Activated CD8-positive, alpha-beta memory T cell treated with anti-CD3 and anti-CD28 coated beads for 36 hours (primary cell): Measurements from ENCODE around the gene DNAJC25. TPM values are rescaled to one million over a fixed set of nuclear protein-coding genes. Genes with fewer than 3 reads are reported as not detected.

ENCODE experiments used
- CTCF ChIA-PET: fragments of 350-600 bp; sonication (Branson Sonifier 250); formaldehyde crosslinking; loops from one replicate; lab custom pipeline; 2021; ENCODE audit warnings: antibody characterized with exemption; lab: Charles Lee
- POLR2A ChIA-PET: fragments of 350-600 bp; sonication (Branson Sonifier 250); formaldehyde crosslinking; loops from one replicate; lab custom pipeline; 2021; ENCODE audit warnings: antibody characterized with exemption; lab: Charles Lee
- total RNA-seq, 2 experiments: library from RNA; stranded (reverse); gene quantifications; one replicate each; pipeline ENCODE4 v1.2.3, GENCODE V29; 2021

The DNAJC25 gene
- total RNA-seq, 2 experiments from 2014 or later, result 7.6 to 7.9 TPM

- ChIA-PET POLR2A (no interaction called here), CTCF (interaction anchor here (0.6 to 1.2 kb wide), 9 partner anchors 9 to 207 kb away, joined by 3 to 8 read pairs (median 3); partner anchors contain the start of gene DNAJC25)
Observed at GRCh38 chr9:111621895-111622480, 9.1 kb upstream of the DNAJC25 start.

- POLR2A ChIA-PET, result no interaction called here
- CTCF ChIA-PET, result no interaction called here
Observed at GRCh38 chr9:111622626-111623025, 8.5 kb upstream of the DNAJC25 start.

DNA sequence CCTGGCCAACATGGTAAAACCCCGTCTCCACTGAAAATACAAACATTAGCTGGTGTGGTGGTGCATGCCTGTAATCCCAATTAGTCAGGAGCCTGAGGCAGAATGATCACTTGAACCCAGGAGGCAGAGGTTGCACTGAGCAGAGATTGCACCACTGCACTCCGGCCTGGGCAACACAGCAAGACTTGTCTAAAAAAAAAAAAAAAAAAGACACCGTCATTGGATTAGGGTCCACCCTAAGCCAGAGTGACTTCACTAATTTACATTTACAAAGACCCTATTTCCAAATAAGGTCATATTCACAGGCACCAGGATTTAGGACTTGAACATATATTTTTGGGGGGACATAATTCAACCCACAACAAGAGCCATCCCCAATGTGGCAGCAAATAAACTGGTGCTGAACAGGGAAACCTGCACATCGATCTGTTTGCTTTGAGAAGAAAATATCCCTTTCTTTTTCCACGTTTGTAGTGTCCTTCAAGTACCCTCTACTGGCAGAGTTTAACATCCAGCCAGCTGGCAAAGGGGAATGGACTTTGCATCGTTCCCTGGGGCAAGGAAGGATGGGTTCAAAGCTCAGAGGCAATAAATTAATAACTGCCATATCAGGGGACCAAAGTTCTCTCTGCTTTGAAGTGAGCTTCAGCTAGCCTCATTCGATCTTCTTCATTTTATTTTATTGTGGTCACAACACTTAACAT lies 3.7 kb upstream of the DNAJC25 start:
- ChIA-PET CTCF (no interaction called here), POLR2A (no interaction called here)

GRCh38 chr9:111628411-111628810 lies 2.7 kb upstream of the DNAJC25 start:
- ChIA-PET POLR2A (no interaction called here), CTCF (no interaction called here)

DNA sequence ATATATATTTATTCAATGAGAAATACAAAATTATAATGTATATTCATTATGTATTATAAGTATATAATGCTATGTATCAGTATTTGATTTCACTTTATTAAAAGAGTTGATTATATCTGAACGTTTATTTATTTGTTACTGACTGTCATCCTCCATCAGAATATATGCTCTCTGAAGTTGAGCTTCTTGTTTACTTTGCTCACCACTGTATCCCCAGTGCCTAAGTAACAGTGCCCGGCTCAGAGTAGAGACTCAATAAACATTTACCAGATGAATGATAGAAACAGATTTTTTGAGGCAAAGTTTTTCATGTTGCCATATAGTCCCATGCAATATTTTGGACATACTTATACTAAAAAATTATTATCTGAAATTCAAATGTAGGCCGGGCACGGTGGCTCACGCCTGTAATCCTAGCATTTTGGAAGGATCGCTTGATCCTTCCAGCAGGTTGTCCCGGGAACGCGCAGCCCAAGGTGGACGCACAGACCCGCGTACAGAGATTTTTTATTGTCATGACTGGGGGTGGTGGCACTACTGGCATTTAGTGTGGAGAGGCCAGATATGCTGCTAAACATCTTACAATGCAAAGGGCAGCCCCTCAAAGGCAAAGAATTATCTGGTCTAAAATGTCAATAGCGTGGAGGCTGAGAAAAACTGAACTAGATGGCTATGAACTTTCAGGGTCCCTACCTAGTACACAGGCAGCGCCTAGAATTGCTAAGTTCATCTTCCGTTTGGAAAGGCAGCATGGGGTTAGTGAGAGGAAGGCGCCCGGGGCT lies 761 bp upstream of the DNAJC25 start:
- ChIA-PET POLR2A (interaction anchor here (0.5 to 1.6 kb wide), 2 partner anchors 31 to 1087 kb away, joined by 3 to 16 read pairs; partner anchors contain the start of gene GNG10), CTCF (interaction anchor here (1.1 to 1.5 kb wide), 3 partner anchors 8 to 32 kb away, joined by 3 read pairs; no protein-coding TSS in a partner anchor)

- ChIA-PET POLR2A (interaction anchor here (0.5 to 1.6 kb wide), 3 partner anchors 31 to 1087 kb away, joined by 3 to 16 read pairs (median 3); partner anchors contain the start of genes GNG10 and UGCG), CTCF (interaction anchor here (1.1 to 1.5 kb wide), 3 partner anchors 9 to 33 kb away, joined by 3 read pairs; no protein-coding TSS in a partner anchor)
Observed at GRCh38 chr9:111630964-111631213, 245 bp upstream of the DNAJC25 start.

DNA sequence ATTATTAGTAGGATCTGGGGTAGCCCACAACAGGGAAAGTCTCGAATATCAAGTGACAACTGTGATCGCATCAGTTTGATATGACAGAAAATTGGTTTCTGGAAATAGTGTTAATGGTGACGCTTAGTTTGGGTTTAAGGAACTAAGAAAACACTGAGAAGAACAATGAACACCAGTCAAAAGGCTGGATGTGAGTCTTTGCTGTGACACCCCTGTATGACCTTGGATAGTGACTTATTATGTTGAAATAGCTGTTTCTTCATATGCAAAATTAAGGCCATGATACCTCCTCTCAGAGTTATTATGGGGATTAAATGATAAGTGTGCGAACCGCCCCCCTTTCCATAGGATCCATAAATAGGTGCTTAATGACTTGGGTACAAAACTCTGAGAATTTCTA lies 926 bp downstream of the DNAJC25 start:
- POLR2A ChIA-PET, result interaction anchor here (1.0 to 1.6 kb wide), 3 partner anchors 30 to 265 kb away, joined by 3 to 16 read pairs (median 5); partner anchors contain the start of genes ECPAS, GNG10 and UGCG
- CTCF ChIA-PET, result interaction anchor here (1.3 to 1.5 kb wide), 2 partner anchors 13 to 34 kb away, joined by 3 read pairs; no protein-coding TSS in a partner anchor

GRCh38 chr9:111632695-111633388 lies 1.7 kb downstream of the DNAJC25 start:
- ChIA-PET POLR2A (interaction anchor here (1.1 kb wide), 1 partner anchor 149 kb away, joined by 5 read pairs; the partner anchor contains the start of gene ECPAS), CTCF (interaction anchor here (0.9 kb wide), 1 partner anchor 11 kb away, joined by 4 read pairs; no protein-coding TSS in a partner anchor)

- POLR2A ChIA-PET, result no interaction called here
- CTCF ChIA-PET, result interaction anchor here (0.9 kb wide), 1 partner anchor 12 kb away, joined by 4 read pairs; no protein-coding TSS in a partner anchor
Observed at GRCh38 chr9:111633389-111633736, 2.2 kb downstream of the DNAJC25 start.

GRCh38 chr9:111634860-111635259 lies 3.7 kb downstream of the DNAJC25 start:
- ChIA-PET POLR2A (no interaction called here), CTCF (no interaction called here)

DNA sequence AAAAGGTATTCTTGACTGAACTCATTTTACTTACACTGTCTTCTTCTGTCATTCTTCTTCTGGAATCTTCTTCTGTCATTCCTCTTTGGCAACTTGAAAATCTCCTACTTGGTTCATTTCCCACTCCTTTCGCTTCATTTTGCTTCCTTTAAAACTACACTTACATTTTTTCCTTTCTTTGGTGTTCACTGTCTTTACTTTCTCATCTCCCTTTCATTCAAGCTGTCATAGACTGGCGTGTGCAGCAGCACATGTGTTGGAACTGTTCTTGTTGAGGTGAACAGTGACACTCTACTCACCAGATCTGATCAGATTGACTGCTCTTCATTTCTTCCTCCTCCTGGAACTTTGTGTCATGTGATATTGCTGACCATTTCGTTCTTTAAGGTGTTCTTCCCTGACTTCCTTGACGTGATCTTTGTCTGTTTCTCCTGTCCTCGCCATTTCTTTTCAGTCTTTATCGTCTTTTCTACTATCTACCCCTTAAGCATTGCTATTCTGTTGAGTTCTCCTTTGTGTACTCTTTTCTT lies 6.4 kb downstream of the DNAJC25 start:
- ChIA-PET CTCF (no interaction called here), POLR2A (no interaction called here)

GRCh38 chr9:111644195-111644772 lies 13.2 kb downstream of the DNAJC25 start:
- ChIA-PET CTCF (no interaction called here), POLR2A (no interaction called here)

- ChIA-PET CTCF (interaction anchor here (1.0 kb wide), 1 partner anchor 15 kb away, joined by 3 read pairs; the partner anchor contains the start of gene DNAJC25), POLR2A (no interaction called here)
Observed at GRCh38 chr9:111645806-111646205, 14.7 kb downstream of the DNAJC25 start.

DNA sequence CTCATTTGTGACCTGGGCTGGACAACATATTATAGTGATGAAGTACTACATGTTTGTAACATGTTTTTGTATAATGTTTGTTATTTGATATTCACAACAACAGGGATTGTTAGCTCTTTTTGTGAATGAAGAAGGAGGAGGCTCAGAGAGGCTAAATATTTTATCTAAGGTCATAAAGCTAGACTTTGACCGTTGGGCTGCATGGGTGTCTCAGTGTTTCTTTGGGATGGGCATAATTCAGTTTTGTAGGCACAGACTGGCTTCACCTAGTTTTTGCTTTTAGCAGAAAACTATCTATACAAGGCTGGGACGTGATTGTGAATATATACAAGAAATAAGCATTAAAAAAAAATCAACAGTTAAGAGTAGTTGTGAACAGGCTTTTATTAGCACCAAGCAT lies 15.3 kb downstream of the DNAJC25 start:
- CTCF ChIA-PET, result no interaction called here
- POLR2A ChIA-PET, result no interaction called here

DNA sequence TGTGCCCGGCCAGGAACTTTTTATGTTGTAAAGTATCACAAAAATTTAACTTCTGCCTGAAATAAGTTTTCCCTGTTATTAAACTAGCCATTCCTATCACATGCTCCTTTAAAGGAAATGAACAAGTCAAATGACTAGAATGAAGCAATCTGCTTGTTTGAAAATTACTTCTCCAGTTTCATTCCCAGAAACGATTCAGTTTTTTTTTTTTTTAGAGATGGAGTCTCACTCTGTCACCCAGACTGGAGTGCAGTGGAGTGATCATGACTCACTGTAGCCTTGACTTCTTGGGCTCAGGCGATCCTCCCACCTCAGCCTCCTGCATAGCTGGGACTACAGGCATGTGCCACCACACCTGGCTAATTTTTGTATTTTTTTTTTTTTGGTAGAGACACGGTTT lies 16.9 kb downstream of the DNAJC25 start:
- POLR2A ChIA-PET, result no interaction called here
- CTCF ChIA-PET, result interaction anchor here (0.9 kb wide), 1 partner anchor 9 kb away, joined by 3 read pairs; no protein-coding TSS in a partner anchor

- CTCF ChIA-PET, result interaction anchor here (0.9 kb wide), 1 partner anchor 10 kb away, joined by 3 read pairs; no protein-coding TSS in a partner anchor
- POLR2A ChIA-PET, result no interaction called here
Observed at GRCh38 chr9:111649016-111649415, 17.9 kb downstream of the DNAJC25 start.

GRCh38 chr9:111657051-111657450 lies 25.9 kb downstream of the DNAJC25 start:
- POLR2A ChIA-PET, result no interaction called here
- CTCF ChIA-PET, result no interaction called here

DNA sequence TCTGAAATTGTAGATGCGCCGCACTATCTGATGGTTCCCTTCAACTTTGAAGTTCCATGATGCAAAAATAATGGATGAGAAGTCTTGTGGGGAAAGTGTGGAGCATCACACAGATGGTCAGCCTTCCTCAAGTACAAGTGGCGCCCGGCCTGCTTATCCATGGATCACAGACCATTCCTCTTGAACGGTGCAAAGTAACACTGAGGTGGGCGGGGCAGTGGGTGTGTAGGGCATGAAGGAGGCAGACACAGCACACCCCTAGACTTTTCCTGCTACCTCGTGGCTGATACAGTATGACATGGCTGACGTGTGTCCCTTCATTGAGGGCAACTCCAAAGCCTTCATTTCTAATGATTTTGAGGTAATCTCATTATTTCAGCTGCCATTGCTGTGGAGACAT lies 27.8 kb downstream of the DNAJC25 start:
- CTCF ChIA-PET, result no interaction called here
- POLR2A ChIA-PET, result no interaction called here
